ENCODE data around the gene GNAO1.

GNAO1 gene

DNA sequence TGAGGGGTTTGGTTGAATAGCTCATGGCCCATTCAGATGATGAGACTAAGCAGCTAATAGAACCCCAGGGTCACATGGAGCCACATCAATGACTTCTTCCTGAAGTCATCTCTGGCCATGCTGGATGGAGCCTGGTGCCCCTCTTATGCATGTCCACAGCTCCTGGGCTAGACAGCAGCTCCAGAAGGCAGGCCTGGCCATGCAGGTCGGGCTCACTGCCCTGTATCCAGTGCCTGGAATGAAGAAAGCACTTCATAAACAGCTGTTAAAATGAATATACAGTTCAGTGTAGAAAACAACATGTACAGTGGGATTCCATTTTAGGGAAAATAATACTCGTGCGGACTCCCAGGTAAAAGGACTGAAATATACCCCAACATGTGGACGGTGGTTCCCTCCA is 73.9 kb downstream of the GNAO1 start:
- TF ChIP-seq, protein P1, sequence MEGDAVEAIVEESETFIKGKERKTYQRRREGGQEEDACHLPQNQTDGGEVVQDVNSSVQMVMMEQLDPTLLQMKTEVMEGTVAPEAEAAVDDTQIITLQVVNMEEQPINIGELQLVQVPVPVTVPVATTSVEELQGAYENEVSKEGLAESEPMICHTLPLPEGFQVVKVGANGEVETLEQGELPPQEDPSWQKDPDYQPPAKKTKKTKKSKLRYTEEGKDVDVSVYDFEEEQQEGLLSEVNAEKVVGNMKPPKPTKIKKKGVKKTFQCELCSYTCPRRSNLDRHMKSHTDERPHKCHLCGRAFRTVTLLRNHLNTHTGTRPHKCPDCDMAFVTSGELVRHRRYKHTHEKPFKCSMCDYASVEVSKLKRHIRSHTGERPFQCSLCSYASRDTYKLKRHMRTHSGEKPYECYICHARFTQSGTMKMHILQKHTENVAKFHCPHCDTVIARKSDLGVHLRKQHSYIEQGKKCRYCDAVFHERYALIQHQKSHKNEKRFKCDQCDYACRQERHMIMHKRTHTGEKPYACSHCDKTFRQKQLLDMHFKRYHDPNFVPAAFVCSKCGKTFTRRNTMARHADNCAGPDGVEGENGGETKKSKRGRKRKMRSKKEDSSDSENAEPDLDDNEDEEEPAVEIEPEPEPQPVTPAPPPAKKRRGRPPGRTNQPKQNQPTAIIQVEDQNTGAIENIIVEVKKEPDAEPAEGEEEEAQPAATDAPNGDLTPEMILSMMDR (IDR thresholded peaks at IDR 0.05; ENCODE audit: extremely low read depth, missing control alignments) = no peak

DNA sequence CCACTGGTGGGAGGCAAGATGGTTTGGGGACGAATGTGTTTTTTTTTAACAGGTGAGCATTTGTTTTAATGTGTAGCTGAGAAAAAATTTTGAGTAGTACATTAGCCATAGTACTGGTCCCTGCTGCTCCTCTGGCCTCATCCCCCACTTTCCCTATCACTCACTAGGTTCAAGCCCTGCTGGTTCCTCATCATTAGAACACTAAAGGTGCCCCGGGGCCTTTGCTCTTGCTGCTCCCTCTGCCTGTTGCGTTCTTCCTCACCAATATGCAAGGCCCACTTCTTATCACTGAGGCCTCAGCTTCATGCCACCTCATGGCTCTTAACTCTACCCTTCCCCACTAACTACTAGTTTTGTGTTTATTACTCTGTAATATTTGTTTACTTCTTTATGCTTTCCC is 74.5 kb downstream of the GNAO1 start:
- DNase-seq (ENCODE audit: low spot score) = no peak
- TF ChIP-seq, protein P1 (IDR thresholded peaks at IDR 0.05; ENCODE audit: extremely low read depth, missing control alignments) = no peak

More for the DNA sequence above, 73.9 kb downstream of the GNAO1 start:
- no peak for DNase-seq (ENCODE audit: low spot score)

DNA sequence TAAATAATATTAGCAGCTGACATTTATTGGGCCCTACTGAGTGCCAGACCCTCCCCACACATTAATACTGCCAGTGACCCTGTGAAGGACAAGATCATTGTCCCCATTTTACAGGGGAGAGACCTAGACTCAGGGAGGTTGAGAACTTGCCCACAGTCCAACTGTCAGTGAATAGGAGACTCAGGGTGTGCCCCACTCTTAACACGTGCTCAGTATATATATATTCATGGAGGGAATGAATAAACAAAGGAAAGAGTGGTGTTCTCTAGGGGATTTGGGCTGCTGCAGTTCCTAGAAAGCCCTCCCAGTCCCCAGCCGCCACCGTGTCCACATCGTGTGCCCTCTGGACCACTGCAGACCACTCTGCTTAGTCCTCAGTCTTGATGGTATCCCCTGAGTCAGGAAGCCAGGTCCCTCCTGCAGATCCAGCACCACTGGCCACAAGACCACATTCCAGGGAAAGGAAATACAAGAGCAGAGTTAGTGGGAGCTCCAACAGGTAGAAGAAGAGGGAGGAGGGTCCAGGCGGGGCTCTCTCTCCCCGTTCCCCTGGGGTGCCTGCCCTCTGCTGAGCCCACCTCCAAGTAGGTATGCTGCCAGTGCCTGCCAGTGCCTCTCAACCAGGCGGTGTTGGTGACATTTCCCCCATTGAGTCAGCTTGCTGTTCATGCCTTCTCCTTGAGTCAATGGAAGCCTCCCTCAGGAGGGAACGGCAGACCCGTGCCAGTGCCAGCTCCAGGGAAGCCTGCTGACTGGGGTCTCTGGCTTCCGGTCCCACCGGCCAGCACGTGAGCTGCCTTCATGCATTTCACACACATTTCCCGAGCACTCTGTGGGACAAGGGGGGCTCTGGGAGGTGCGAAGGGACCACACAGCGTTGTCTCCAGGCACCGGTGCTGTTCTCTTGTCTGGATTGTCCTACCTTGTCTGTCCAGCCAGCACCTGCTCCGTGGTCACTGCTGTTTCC is 75.6 kb downstream of the GNAO1 start:
- DNase-seq (ENCODE audit: low spot score) = no peak

DNA sequence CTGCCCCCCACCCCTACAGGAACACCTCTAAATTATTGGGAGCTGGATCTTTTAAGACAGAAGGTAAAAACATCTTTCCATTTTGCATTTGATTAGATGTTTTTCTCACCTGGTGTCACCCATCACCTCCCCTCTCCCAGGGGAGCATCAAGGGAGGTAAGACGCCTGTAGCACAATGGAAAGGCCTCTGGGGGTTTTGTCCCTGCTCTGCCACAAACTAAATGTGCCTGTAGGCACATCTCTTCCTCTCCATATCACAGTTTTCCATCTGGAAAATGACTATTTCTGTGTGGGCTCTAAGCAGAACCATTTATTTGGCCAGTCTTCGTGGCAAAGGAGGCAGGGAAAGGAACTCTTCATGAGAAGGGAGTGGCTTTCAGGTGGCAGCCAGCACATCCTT is 76.6 kb downstream of the GNAO1 start:
- TF ChIP-seq, protein P1 (IDR thresholded peaks at IDR 0.05; ENCODE audit: extremely low read depth, missing control alignments) = no peak
- DNase-seq (ENCODE audit: low spot score) = no peak

More for the DNA sequence above, 75.6 kb downstream of the GNAO1 start:
- TF ChIP-seq, protein P1 (IDR thresholded peaks at IDR 0.05; ENCODE audit: extremely low read depth, missing control alignments) = no peak

DNA sequence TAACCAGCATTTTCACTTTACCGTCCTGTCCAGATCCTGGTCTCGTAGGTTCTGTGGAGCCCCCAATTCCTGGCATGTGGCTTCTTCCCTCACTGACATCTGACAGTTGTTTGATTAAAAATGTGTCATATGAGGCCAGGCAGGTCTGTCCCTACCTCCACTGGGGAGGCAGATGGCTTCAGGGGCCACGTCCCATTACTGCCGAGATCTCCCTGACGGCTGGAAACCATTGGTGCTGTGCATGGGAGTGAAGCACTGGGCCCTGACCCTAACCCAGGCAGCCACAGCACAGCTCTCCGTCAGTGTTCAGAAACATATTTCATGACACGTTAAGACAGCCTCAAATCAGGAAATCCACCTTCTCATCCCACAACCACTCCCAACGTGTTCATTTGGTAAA is 77.5 kb downstream of the GNAO1 start:
- TF ChIP-seq, protein P1 (IDR thresholded peaks at IDR 0.05; ENCODE audit: extremely low read depth, missing control alignments) = no peak
- DNase-seq (ENCODE audit: low spot score) = no peak

DNA sequence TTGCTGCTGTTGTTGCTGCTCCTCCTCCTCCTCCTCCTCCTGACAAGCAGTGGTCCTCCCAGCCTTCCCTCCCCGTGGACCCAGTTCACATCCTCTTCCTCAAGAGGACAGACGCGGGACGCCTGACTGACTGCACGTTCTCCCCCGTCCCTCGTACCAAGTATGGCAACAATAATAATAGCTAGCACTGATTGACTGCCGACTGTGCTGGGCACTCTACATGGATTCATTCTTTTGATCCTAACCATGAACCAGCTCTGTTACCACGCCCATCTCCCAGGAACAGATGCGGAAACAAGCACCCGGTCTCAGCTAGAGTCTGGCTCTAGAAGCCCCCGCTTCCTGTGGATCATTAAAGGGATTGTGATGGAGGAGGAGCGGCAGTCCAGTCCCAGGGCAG is 78.0 kb downstream of the GNAO1 start:
- DNase-seq (ENCODE audit: low spot score) = no peak
- TF ChIP-seq, protein P1 (IDR thresholded peaks at IDR 0.05; ENCODE audit: extremely low read depth, missing control alignments) = no peak
